K562 (cell line): Measurements from ENCODE around the gene DNAJB13. TPM values are rescaled to one million over a fixed set of nuclear protein-coding genes. Genes with fewer than 3 reads are reported as not detected.

Experiments
- CAMTA2 ChIP-seq: fragments of 250-450 bp; sonication (Bioruptor Pico); conservative IDR thresholded peaks from 2 replicates; pipeline ENCODE4 v1.5.1; 2022
- CBX1 ChIP-seq: sonication (generic); IDR thresholded peaks from 2 replicates; pipeline ENCODE4 v1.6.1; 2016; ENCODE audit warnings: antibody characterized with exemption, low read depth, mild to moderate bottlenecking
- CHAMP1 ChIP-seq: fragments of 450-650 bp; IDR thresholded peaks from 2 replicates; pipeline ENCODE4 v1.6.1; 2016; ENCODE audit warnings: mild to moderate bottlenecking
- GMEB1 ChIP-seq: fragments of 250-450 bp; sonication (Bioruptor Pico); IDR thresholded peaks from 2 replicates; pipeline ENCODE4 v1.4.0; 2020; ENCODE audit warnings: mild to moderate bottlenecking
- HDGF ChIP-seq: fragments of 450-650 bp; IDR thresholded peaks from 2 replicates; pipeline ENCODE4 v1.6.1; 2016
- ID3 ChIP-seq, 2 experiments: fragments of 250-450 bp in 1 of 2; fragments of 450-650 bp in 1 of 2; sonication (Bioruptor Pico) in 1 of 2; IDR thresholded peaks; 2 replicates each; pipeline versions ENCODE4 v1.6.1 to v1.8.0; 2016 to 2021; ENCODE audit warnings: mild to moderate bottlenecking in 2 of 2, moderate library complexity in 2 of 2, missing compliant biosample characterization in 1 of 2, missing genetic modification characterization in 1 of 2
- MIER1 ChIP-seq: fragments of 450-650 bp; IDR thresholded peaks from 2 replicates; pipeline ENCODE4 v1.6.1; 2016; ENCODE audit warnings: antibody characterized with exemption, mild to moderate bottlenecking, low read depth
- NUFIP1 ChIP-seq: fragments of 450-650 bp; IDR thresholded peaks from 2 replicates; pipeline ENCODE4 v1.6.1; 2018; ENCODE audit not compliant: partially characterized antibody
- RFX1 ChIP-seq: fragments of 450-650 bp; IDR thresholded peaks from 2 replicates; pipeline ENCODE4 v1.6.1; 2016; ENCODE audit warnings: mild to moderate bottlenecking, moderate library complexity
- SRSF3 ChIP-seq: fragments of 200-400 bp; formaldehyde crosslinking; IDR thresholded peaks from 2 replicates; pipeline ENCODE4 v1.6.1; 2016; ENCODE audit warnings: mild to moderate bottlenecking, low read length, moderate library complexity; ENCODE audit not compliant: insufficient read depth
- TFE3 ChIP-seq: fragments of 450-650 bp; formaldehyde crosslinking; IDR thresholded peaks from 2 replicates; pipeline ENCODE4 v1.4.0; 2020; ENCODE audit warnings: mild to moderate bottlenecking, mixed read lengths
- ZFP91 ChIP-seq: sonication (generic); formaldehyde crosslinking; IDR thresholded peaks from 2 replicates; pipeline ENCODE4 v1.8.0; 2022; ENCODE audit warnings: mild to moderate bottlenecking, missing genetic modification reagents
- ZNF609 ChIP-seq: sonication (generic); formaldehyde crosslinking; IDR thresholded peaks from 2 replicates; pipeline ENCODE4 v1.8.1; 2023; ENCODE audit warnings: missing genetic modification reagents, mild to moderate bottlenecking, borderline replicate concordance
- polyA plus RNA-seq, 8 experiments: library from polyadenylated mRNA; depleted of rRNA in 4 of 8; stranded (reverse) in 5 of 8; unstranded in 3 of 8; fragments of >200 nt; fragmentation: Nextera tagmentation in 2 of 8; fragmentation: Illumina TruSeq in 1 of 8; extraction: Ambion mirVana in 2 of 8; extraction: Trizol in 1 of 8; gene quantifications; 2 replicates each; pipeline versions ENCODE4 v1.2.1 to v1.2.3, GENCODE V29; 2011 to 2014; ENCODE audit warnings: inconsistent platforms in 1 of 8, missing spikeins in 1 of 8
- total RNA-seq, 7 experiments: library from RNA; depleted of rRNA in 6 of 7; stranded (reverse); fragments of >200 nt in 6 of 7; fragmentation: Illumina TruSeq in 2 of 7; extraction: Trizol in 2 of 7; gene quantifications; 2 replicates each; pipeline versions ENCODE4 v1.2.1 to v1.2.3, GENCODE V29; 2011 to 2021; ENCODE audit warnings: low replicate concordance in 1 of 7

DNAJB13 gene
- total and polyA plus RNA-seq, 9 of the 15 experiments (the other 6 are each of a cell fraction or from before 2014, with no cell fraction given), result 0.14 TPM; not detected in 8

- TF ChIP-seq GMEB1 (CRISPR knock-in tag), result no peak
- no peak for TF ChIP-seq TFE3
- TF ChIP-seq ZFP91 (CRISPR knock-in tag), result no peak
- TF ChIP-seq NUFIP1, result no peak
- no peak for TF ChIP-seq CBX1
- no peak for TF ChIP-seq RFX1
- TF ChIP-seq HDGF, result no peak
- 0 out of 2 replicates have a peak, but pooled peaks have one; percentile 72 for TF ChIP-seq ZNF609 (CRISPR knock-in tag)
- TF ChIP-seq CAMTA2, result no peak
- TF ChIP-seq MIER1, result no peak
- TF ChIP-seq CHAMP1, result no peak
- no peak for TF ChIP-seq ID3 (CRISPR knock-in tag; IDR thresholded peaks at IDR 0.05)
- TF ChIP-seq ID3 (tag; IDR thresholded peaks at IDR 0.05), result peak; percentile 78
- TF ChIP-seq SRSF3, result no peak
Observed at GRCh38 chr11:74015919-74016684, 65.3 kb downstream of the DNAJB13 start (continued).
